Endothelial cell of umbilical vein (primary cell): Measurements from ENCODE around the gene TNIP1.

Experiments used
- EZH2 ChIP-seq: IDR thresholded peaks from 2 replicates; pipeline ENCODE4 v1.6.1; 2012; ENCODE audit warnings: borderline replicate concordance, low read depth, mild to moderate bottlenecking, moderate library complexity, low read length, inconsistent platforms; ENCODE audit not compliant: severe bottlenecking
- FOS ChIP-seq: IDR thresholded peaks from 2 replicates; pipeline ENCODE4 v1.6.1; 2011; ENCODE audit warnings: mild to moderate bottlenecking, low read length, moderate library complexity, borderline replicate concordance; ENCODE audit not compliant: insufficient read depth
- GATA2 ChIP-seq: IDR thresholded peaks from 2 replicates; pipeline ENCODE4 v1.7.0; 2011; ENCODE audit warnings: low read depth, mild to moderate bottlenecking, moderate library complexity, mixed read lengths, low read length; ENCODE audit not compliant: insufficient read length, insufficient read depth
- JUN ChIP-seq: IDR thresholded peaks from 2 replicates; pipeline ENCODE4 v1.6.1; 2011; ENCODE audit warnings: borderline replicate concordance, low read depth; ENCODE audit not compliant: insufficient read length, insufficient read depth
- POLR2A ChIP-seq: IDR thresholded peaks from 2 replicates; pipeline ENCODE4 v1.6.1; 2012; ENCODE audit warnings: low read depth, mild to moderate bottlenecking, control low read depth, low read length
- POLR2AphosphoS5 ChIP-seq: IDR thresholded peaks from 2 replicates; pipeline ENCODE4 v1.6.1; 2012; ENCODE audit warnings: low read depth, mild to moderate bottlenecking, control low read depth, low read length, moderate library complexity; ENCODE audit not compliant: insufficient read depth
- TF ChIP-seq, protein P1 (sequence below), 2 donors: IDR thresholded peaks; 1 replicate in 1 of 2; 2 replicates in 1 of 2; pipeline ENCODE4 v1.5.1; 2011; ENCODE audit warnings: low read length in 2 of 2, mild to moderate bottlenecking in 2 of 2, moderate library complexity in 2 of 2, control low read depth in 1 of 2, inconsistent platforms in 1 of 2, low read depth in 1 of 2; ENCODE audit not compliant: insufficient read depth in 1 of 2; ENCODE audit errors: extremely low read depth in 1 of 2
- TF ChIP-seq, protein P2 (sequence below): IDR thresholded peaks from 2 replicates; pipeline ENCODE4 v1.6.1; 2011; ENCODE audit not compliant: insufficient read depth, insufficient read length

DNA sequence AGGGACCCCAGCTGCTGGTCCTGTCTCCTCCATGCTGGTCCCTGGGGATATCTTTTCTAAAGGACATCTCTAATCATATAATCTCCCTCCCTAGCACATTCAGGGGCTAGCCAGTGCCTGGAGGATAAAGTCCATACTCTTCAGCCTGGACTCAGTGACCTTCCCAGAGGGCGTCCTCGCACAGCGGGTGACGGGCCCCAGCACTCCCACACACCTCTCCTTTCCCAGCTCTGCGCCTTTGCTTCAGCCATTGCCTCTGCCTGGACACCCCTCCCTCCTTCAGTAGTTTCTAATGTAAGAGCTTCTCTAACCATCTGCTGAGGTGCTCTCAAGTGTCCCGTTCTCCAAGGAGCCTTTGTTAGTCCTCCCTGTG, 15.2 kb upstream of the TNIP1 start:
- TF ChIP-seq, protein P1, sequence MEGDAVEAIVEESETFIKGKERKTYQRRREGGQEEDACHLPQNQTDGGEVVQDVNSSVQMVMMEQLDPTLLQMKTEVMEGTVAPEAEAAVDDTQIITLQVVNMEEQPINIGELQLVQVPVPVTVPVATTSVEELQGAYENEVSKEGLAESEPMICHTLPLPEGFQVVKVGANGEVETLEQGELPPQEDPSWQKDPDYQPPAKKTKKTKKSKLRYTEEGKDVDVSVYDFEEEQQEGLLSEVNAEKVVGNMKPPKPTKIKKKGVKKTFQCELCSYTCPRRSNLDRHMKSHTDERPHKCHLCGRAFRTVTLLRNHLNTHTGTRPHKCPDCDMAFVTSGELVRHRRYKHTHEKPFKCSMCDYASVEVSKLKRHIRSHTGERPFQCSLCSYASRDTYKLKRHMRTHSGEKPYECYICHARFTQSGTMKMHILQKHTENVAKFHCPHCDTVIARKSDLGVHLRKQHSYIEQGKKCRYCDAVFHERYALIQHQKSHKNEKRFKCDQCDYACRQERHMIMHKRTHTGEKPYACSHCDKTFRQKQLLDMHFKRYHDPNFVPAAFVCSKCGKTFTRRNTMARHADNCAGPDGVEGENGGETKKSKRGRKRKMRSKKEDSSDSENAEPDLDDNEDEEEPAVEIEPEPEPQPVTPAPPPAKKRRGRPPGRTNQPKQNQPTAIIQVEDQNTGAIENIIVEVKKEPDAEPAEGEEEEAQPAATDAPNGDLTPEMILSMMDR (IDR thresholded peaks at IDR 0.05; ENCODE audit: extremely low read depth in 1 of 2, insufficient read depth in 1 of 2, low read depth in 1 of 2, low read length in 2 of 2): no peak
- TF ChIP-seq POLR2A (no peak), JUN (no peak), POLR2AphosphoS5 (no peak), EZH2 (no peak), FOS (no peak), GATA2 (no peak)
- TF ChIP-seq, protein P2, sequence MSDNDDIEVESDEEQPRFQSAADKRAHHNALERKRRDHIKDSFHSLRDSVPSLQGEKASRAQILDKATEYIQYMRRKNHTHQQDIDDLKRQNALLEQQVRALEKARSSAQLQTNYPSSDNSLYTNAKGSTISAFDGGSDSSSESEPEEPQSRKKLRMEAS: no peak
